Measurements from ENCODE around the gene FNBP1. TPM values are rescaled to one million over a fixed set of nuclear protein-coding genes. Genes with fewer than 3 reads are reported as not detected.

The FNBP1 gene
- total and polyA plus RNA-seq, 2 of the 13 experiments (the other 11 are each of a cell fraction or from before 2014, with no cell fraction given), result 5.4 to 19.5 TPM

DNA sequence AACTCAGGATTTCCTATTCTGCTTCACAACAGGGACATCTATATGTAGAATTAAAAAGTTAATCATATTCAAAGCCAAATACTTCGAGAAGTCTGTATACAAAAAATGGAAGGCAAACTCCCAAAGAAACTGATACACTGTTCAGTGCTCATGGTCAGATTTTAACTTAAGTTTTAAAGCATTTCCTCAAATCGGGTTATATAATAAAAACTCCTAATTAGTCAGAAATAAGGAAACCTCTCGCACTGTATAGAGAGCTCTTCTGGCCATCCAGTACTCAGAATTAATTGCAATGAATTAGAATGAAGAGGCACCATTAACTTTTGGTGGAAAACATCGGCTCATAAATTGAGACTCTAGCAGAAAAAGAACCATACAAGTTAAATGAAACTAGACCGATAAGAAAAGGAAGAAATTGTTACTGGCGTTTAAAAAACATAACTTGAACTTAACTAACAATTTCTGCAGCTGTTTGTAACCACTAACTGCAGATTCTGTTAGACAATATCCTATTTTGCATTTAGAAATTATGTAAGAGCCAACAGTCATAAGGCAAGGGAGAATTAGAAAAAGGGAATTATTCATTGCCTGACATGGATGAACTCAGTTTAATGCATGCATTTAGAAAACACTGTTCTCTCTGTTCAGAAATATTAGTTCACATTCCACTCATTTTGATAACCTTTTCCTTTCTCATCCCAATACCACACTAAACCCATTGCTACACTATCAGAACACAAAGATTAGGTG, 96.6 kb downstream of the FNBP1 start:
- Histone ChIP-seq H4K20me1 (ENCODE audit: insufficient read depth, low read length) (no peaks in the 10 kb centered on the region), H2AFZ (ENCODE audit: low read length) (no peak overlapping the region), H3K9ac (ENCODE audit: insufficient read depth, low read depth, low read length) (no peak overlapping the region), H3K36me3 (replicated peaks in 1 of 2; ENCODE audit: control insufficient read depth in 1 of 2, insufficient read depth in 2 of 2, low read length in 2 of 2) (peaks cover 1 to 3% of the 10 kb centered on the region in 2 experiments; a peak in 1 of 5 replicates), H3K27ac (ENCODE audit: extremely low read length, insufficient read depth, low read length) (no peak overlapping the region), H3K4me1 (ENCODE audit: insufficient read depth, low read length) (no peaks in the 10 kb centered on the region), H3K79me2 (ENCODE audit: insufficient read depth, low read length) (no peaks in the 10 kb centered on the region), H3K4me2 (ENCODE audit: low read depth, low read length) (no peak overlapping the region), H3K4me3 (replicated peaks in 1 of 3; ENCODE audit: insufficient read depth in 1 of 3, low read depth in 2 of 3, low read length in 3 of 3) (no peak overlapping the region), H3K27me3 (ENCODE audit: control insufficient read depth in 1 of 2, insufficient read depth in 2 of 2, low read length in 2 of 2) (no peaks in the 10 kb centered on the region), H3K9me3 (ENCODE audit: low read length) (peaks cover 13% of the 10 kb centered on the region)
- DNase-seq (ENCODE audit: low spot score) (no peak), FAIRE-seq (no peak), ATAC-seq (no peak)
- WGBS (ENCODE audit: low lambda C conversion rate), result 93% methylated on average over 6 of the region's 6 CpGs
- in situ Hi-C loops (cut with HindIII; ENCODE audit: extremely low pct_ligation_motif_present, low pct_unique_long_range_greater_than_20kb) (no loop called here), intact Hi-C loops (cut with micrococcal nuclease; ENCODE audit: unreplicated experiment) (no loop called here)
- TF ChIP-seq ZNF614 (CRISPR knock-in tag; IDR thresholded peaks at IDR 0.05; ENCODE audit: borderline replicate concordance) (no peak), MIXL1 (CRISPR knock-in tag; IDR thresholded peaks at IDR 0.05) (no peak)
- POLR2A ChIA-PET, result no interaction called here
- CTCF ChIA-PET (ENCODE audit: low intra/inter-chr PET ratio, low total read pairs), result no interaction called here
- BruUV-seq (replicated peaks), result no TSS peak

DNA sequence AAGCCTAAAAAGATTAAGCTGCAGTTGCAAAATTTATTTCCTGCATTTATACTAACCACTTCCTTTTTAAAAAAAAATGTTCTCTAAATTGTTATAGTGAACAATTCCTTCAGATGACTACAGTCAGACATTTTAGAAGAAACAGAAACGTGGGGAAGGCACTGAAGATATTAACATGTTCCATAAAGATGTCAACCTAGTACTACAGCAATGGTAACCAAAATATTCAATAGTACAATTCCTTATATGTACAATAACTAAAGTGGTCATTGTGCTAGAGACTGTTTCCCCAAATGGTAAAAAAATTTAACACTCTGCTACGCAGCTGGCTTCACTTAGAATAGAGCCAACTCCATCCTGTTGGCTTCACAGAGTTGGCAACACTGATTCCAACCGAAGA, 97.7 kb downstream of the FNBP1 start:
- Histone ChIP-seq H3K9me3 (ENCODE audit: low read length) (peaks cover 13% of the 10 kb centered on the region), H2AFZ (ENCODE audit: low read length) (no peak overlapping the region), H4K20me1 (ENCODE audit: insufficient read depth, low read length) (no peaks in the 10 kb centered on the region), H3K4me3 (replicated peaks in 1 of 3; ENCODE audit: insufficient read depth in 1 of 3, low read depth in 2 of 3, low read length in 3 of 3) (no peak overlapping the region), H3K79me2 (ENCODE audit: insufficient read depth, low read length) (no peaks in the 10 kb centered on the region), H3K36me3 (replicated peaks in 1 of 2; ENCODE audit: control insufficient read depth in 1 of 2, insufficient read depth in 2 of 2, low read length in 2 of 2) (peaks cover 1 to 3% of the 10 kb centered on the region in 2 experiments; a peak in 1 of 5 replicates), H3K27ac (ENCODE audit: extremely low read length, insufficient read depth, low read length) (no peak overlapping the region), H3K4me1 (ENCODE audit: insufficient read depth, low read length) (no peaks in the 10 kb centered on the region), H3K4me2 (ENCODE audit: low read depth, low read length) (no peak overlapping the region), H3K9ac (ENCODE audit: insufficient read depth, low read depth, low read length) (no peak overlapping the region), H3K27me3 (ENCODE audit: control insufficient read depth in 1 of 2, insufficient read depth in 2 of 2, low read length in 2 of 2) (no peaks in the 10 kb centered on the region)
- TF ChIP-seq, protein P1, sequence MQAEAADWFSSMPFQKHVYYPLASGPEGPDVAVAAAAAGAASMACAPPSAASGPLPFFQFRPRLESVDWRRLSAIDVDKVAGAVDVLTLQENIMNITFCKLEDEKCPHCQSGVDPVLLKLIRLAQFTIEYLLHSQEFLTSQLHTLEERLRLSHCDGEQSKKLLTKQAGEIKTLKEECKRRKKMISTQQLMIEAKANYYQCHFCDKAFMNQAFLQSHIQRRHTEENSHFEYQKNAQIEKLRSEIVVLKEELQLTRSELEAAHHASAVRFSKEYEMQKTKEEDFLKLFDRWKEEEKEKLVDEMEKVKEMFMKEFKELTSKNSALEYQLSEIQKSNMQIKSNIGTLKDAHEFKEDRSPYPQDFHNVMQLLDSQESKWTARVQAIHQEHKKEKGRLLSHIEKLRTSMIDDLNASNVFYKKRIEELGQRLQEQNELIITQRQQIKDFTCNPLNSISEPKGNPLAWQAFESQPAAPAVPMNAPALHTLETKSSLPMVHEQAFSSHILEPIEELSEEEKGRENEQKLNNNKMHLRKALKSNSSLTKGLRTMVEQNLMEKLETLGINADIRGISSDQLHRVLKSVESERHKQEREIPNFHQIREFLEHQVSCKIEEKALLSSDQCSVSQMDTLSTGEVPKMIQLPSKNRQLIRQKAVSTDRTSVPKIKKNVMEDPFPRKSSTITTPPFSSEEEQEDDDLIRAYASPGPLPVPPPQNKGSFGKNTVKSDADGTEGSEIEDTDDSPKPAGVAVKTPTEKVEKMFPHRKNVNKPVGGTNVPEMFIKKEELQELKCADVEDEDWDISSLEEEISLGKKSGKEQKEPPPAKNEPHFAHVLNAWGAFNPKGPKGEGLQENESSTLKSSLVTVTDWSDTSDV (CRISPR knock-in tag; IDR thresholded peaks at IDR 0.05), result no peak
- TF ChIP-seq, protein P2, sequence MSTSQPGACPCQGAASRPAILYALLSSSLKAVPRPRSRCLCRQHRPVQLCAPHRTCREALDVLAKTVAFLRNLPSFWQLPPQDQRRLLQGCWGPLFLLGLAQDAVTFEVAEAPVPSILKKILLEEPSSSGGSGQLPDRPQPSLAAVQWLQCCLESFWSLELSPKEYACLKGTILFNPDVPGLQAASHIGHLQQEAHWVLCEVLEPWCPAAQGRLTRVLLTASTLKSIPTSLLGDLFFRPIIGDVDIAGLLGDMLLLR (CRISPR knock-in tag; IDR thresholded peaks at IDR 0.05), result no peak
- TF ChIP-seq SAFB2 (CRISPR knock-in tag; IDR thresholded peaks at IDR 0.05; ENCODE audit: borderline replicate concordance, low read depth), result no peak
- TF ChIP-seq HOXA7 (CRISPR knock-in tag; IDR thresholded peaks at IDR 0.05), result no peak
- no peak for TF ChIP-seq ZFP36L1 (CRISPR knock-in tag; IDR thresholded peaks at IDR 0.05)
- no peak for TF ChIP-seq ZNF33B (CRISPR knock-in tag; IDR thresholded peaks at IDR 0.05)
- TF ChIP-seq PTBP1 (IDR thresholded peaks at IDR 0.05; ENCODE audit: low read depth, low read length, poor library complexity, severe bottlenecking), result no peak
- DNase-seq (ENCODE audit: low spot score) (no peak), ATAC-seq (no peak), FAIRE-seq (no peak)
- ChIA-PET CTCF (ENCODE audit: low intra/inter-chr PET ratio, low total read pairs) (no interaction called here), POLR2A (no interaction called here)
- in situ Hi-C loops (cut with HindIII; ENCODE audit: extremely low pct_ligation_motif_present, low pct_unique_long_range_greater_than_20kb), result no loop called here
- WGBS (ENCODE audit: low lambda C conversion rate), result 96% methylated on average over 3 of the region's 3 CpGs
- no TSS peak for BruUV-seq (replicated peaks)
- intact Hi-C loops (cut with micrococcal nuclease; ENCODE audit: unreplicated experiment), result no loop called here
